ENCODE measurements around the gene BTBD9.

- TF ChIP-seq POLR2A (IDR thresholded peaks at IDR 0.05) (no peak), CTCF (IDR thresholded peaks at IDR 0.05) (no peak)
Measured at GRCh38 chr6:38567436-38567835, 72.3 kb downstream of the BTBD9 start.
